Skeletal muscle tissue (tissue), 4 donors: ENCODE results near the gene BLOC1S6. TPM values are rescaled to one million over a fixed set of nuclear protein-coding genes. Genes with fewer than 3 reads are reported as not detected.
A peak's percentile ranks its signal among the peaks of the same experiment; 100 is the strongest.

Source experiments
- H3K27ac ChIP-seq: one replicate; pipeline ENCODE4 v1.7.0; 2013; ENCODE audit warnings: mild to moderate bottlenecking, low read depth, low read length, inconsistent platforms
- H3K27me3 ChIP-seq, 3 donors: one replicate each; pipeline ENCODE4 v1.7.0; 2013; ENCODE audit warnings: low read length in 3 of 3; ENCODE audit not compliant: control insufficient read depth in 3 of 3, insufficient read depth in 3 of 3
- H3K36me3 ChIP-seq, 3 donors: one replicate each; pipeline ENCODE4 v1.7.0; 2013; ENCODE audit warnings: low read length in 3 of 3; ENCODE audit not compliant: control insufficient read depth in 3 of 3, insufficient read depth in 3 of 3
- H3K4me1 ChIP-seq, 3 donors: one replicate each; pipeline ENCODE4 v1.7.0; 2013; ENCODE audit warnings: low read length in 3 of 3, mild to moderate bottlenecking in 3 of 3; ENCODE audit not compliant: control insufficient read depth in 3 of 3, insufficient read depth in 3 of 3
- H3K4me3 ChIP-seq, 3 donors: one replicate each; pipeline ENCODE4 v1.7.0; 2013; ENCODE audit warnings: low read length in 3 of 3
- H3K9ac ChIP-seq, 3 donors: one replicate each; pipeline ENCODE4 v1.7.0; 2013; ENCODE audit warnings: low read length in 3 of 3, mild to moderate bottlenecking in 3 of 3, moderate library complexity in 2 of 3, low read depth in 1 of 3
- H3K9me3 ChIP-seq, 3 donors: one replicate each; pipeline ENCODE4 v1.7.0; 2013; ENCODE audit warnings: low read length in 3 of 3; ENCODE audit not compliant: control insufficient read depth in 3 of 3
- total RNA-seq: library from RNA; depleted of rRNA; stranded (reverse); fragments of >200 nt; gene quantifications from one replicate; pipeline ENCODE4 v1.2.3, GENCODE V29; 2014
- donor health status: Osteomylitis.

The BLOC1S6 gene
- total RNA-seq, 1 donor from 2014 or later: 30.8 TPM

DNA sequence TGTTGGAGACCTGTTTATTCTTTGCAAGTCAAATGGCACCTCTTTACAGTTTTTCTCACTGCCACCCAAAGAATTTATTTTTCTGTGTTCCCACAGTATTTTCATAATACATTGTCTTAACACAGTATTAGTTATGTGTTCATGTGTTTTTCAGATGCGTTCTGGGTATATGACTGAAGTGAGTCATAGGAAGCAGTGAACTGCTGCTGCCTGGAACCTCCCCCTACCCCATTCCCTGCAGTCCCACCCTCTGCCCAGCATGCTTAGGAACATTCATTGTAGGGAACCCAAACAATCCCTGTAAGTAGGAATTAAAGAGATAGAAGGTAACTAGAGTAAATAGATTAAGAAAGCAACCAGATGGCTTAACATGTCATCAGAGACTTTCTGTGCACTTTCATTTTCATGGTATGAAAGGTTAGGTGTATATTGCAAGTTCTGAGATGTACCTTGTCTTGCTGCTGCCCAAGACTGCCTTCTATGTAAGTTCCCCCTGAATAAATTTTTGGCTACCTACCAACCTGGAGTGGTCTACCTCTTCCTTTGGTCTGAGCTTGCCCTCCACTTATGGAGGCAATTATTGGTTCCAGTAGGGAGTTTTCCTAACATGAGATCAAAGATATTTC is 25.7 kb downstream of the BLOC1S6 start:
- Histone ChIP-seq H3K36me3 (no peaks in the 10 kb centered on the region), H3K27ac (no peak overlapping the region), H3K9ac (no peak overlapping the region), H3K4me3 (no peak overlapping the region), H3K4me1 (no peaks in the 10 kb centered on the region), H3K9me3 (no peaks in the 10 kb centered on the region), H3K27me3 (no peaks in the 10 kb centered on the region)

DNA sequence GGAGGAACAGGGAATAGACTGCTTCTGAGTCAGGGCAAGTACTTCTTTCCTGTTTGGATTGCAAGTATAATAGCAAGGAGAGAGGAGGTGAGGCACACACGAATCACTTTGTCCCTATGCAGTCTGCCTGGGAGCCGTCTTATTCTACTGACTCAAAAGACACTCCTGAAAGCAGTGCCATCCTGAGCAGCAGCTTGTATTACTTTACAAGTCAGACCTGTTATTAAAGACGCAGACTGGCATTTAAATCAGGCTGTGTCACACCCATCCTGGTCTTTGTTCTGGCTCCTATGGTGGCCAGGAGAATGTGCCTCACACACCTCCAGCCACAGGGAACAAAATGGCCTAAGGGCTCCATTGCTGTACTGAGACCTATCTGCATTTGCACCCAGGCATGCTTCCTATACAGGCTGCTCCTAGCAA is 29.7 kb downstream of the BLOC1S6 start:
- Histone ChIP-seq H3K27me3 (no peaks in the 10 kb centered on the region), H3K36me3 (no peaks in the 10 kb centered on the region), H3K9ac (no peak overlapping the region), H3K9me3 (no peaks in the 10 kb centered on the region), H3K4me1 (no peaks in the 10 kb centered on the region), H3K4me3 (no peak overlapping the region), H3K27ac (no peak overlapping the region)

DNA sequence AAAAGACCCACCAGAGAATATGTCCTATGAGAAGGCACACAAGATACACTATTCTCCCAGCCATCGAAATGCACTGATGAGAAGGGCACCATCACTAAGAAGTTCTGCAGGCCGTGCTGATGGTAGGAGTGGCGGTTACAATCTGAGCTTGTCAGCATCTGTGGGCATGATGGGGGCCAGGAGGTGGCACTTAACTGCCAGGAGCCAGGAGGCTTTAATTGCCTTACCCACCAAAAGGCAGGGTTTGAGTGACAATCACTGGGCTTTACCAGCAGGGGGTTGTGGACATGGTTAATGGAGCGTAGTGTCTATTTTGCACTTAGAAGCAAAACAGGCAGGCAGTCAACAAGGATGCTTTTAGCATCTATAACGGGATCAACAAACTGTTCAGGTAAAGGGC is 31.6 kb downstream of the BLOC1S6 start:
- no peaks in the 10 kb centered on the region for H3K9me3 ChIP-seq
- H3K27me3 ChIP-seq: no peaks in the 10 kb centered on the region
- no peaks in the 10 kb centered on the region for H3K36me3 ChIP-seq
- no peak overlapping the region for H3K27ac ChIP-seq
- no peaks in the 10 kb centered on the region for H3K4me1 ChIP-seq
- H3K9ac ChIP-seq: no peak overlapping the region
- H3K4me3 ChIP-seq: no peak overlapping the region

DNA sequence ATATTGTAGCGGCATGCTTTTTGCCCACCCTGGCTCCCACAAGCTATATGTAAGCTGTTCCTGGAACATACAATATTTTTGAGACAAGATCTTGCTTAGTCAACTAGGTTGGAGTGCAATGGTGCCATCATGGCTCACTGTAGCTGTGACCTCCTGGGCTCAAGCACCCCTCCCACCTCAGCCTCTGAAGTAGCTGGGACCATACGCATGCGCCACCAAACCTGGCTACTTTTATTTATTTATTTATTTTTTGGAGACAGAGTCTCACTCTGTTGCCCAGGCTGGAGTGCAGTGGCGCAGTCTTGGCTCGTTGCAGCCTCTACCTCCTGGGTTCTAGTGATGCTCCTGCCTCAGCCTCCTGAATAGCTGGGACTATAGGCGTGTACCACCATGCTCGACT is 41.0 kb downstream of the BLOC1S6 start:
- Histone ChIP-seq H3K4me3 (no peak overlapping the region), H3K4me1 (no peaks in the 10 kb centered on the region), H3K9me3 (no peaks in the 10 kb centered on the region), H3K9ac (no peak overlapping the region), H3K27me3 (no peaks in the 10 kb centered on the region), H3K36me3 (no peaks in the 10 kb centered on the region), H3K27ac (no peak overlapping the region)

DNA sequence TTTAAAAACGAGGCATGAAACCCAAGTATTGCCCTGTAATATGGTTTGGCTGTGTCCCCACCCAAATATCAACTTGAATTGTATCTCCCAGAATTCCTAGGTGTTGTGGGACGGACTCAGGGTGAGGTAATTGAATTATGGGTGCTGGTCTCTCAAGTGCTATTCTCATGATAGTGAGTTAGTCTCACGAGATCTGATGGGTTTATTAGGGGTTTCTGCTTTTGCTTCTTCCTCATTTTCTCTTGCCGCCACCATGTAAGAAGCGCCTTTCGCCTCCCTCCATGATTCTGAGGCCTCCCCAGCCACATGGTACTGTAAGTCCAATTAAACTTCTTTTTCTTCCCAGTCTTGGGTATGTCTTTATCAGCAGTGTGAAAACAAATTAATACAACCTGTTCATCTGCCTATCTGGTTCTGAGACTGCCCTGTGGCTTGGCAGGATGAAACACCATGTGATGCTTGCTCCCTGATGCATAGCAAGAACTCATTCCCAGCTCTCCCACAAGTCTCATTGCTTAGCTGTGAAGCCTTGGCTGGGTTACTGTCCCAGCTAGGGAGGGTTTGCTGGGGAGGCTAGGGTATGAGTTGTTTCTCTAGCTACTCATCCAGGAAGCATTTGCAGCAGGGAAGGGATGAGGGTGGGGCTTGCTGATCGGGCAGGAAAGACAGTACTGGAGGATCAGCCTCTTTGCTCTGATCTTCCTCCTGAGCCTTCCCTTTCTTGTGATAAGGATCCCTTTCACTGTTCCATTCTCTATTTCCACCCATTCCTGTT is 43.9 kb downstream of the BLOC1S6 start:
- no peaks in the 10 kb centered on the region for H3K9me3 ChIP-seq
- peak overlapping the region in 2 of 3 donors; percentile 22 to 28 for H3K4me3 ChIP-seq
- H3K36me3 ChIP-seq: no peaks in the 10 kb centered on the region
- H3K4me1 ChIP-seq: peaks cover 3 to 15% (median 4%) of the 10 kb centered on the region in 3 donors
- no peak overlapping the region for H3K9ac ChIP-seq
- peak overlapping the region; percentile 3 for H3K27ac ChIP-seq
- no peaks in the 10 kb centered on the region for H3K27me3 ChIP-seq

DNA sequence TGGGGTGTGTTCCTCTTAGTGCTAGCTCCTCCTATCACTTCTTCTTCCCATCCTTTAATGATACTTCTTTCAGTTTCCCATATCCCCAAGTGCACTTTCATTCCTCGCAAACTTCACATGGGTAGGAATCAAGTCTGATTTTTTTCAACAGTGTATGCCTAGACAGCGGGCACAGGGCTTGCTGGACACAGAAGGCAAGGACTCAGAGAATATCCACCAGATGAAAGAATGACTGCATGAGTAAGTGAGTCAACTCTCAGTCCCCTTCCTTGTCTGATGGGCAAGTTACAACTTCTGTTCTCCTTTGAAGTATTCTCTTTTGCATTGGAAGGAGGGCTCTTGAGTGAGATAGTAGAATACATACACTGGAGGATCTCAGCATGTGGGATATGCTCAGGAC is 44.6 kb downstream of the BLOC1S6 start:
- Histone ChIP-seq H3K9me3 (no peaks in the 10 kb centered on the region), H3K36me3 (no peaks in the 10 kb centered on the region), H3K27ac (peak overlapping the region; percentile 3), H3K4me1 (peaks cover 4 to 20% (median 4%) of the 10 kb centered on the region in 3 donors), H3K9ac (no peak overlapping the region), H3K27me3 (no peaks in the 10 kb centered on the region), H3K4me3 (peak overlapping the region; percentile 13 to 28 (median 22))

DNA sequence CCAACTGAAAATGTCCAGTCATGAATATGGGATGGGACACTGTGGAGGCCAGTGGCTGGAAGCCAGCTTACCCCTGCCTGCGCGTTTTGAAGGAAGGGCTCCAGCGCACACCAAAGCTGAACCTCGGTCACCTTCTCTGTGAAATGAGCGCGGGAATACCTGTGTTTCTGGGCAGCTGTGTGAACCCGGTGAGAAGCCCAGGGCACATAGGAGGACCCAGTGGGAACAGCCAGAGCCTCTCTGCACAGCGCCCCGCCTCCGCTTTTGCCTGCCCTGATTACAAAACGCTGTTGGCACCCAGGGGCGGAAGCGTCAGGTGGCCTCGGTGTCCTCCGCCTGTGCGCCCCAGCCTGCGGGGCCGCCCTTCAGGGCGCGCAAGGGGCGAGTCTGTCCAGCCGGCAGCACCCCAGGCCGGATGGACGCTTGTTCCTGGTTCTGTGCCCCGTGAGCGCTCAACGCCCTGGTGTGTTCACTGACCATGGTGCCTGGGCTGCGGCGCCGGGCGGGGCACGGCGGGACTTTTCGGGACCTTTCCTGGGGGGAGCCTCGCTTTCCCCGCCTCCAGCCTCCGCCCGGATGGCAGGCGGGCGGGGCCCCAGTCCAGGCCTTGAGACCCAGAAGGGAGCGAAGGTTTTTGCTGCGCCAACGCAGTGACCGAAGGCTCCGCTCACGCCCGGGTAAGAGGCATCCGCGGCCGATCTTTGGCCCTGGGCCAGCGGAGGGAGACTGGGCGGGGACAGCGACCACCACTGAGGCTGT is 47.4 kb downstream of the BLOC1S6 start, which contains the start of gene SQOR:
TSS of gene SQOR (plus strand) at position 598 of the 759 bp plus-strand sequence. CDS start 23,895 bp downstream, outside the sequence.
- H3K27me3 ChIP-seq: no peaks in the 10 kb centered on the region
- H3K27ac ChIP-seq: peak within 1 kb of the TSS; percentile 99
- H3K36me3 ChIP-seq: no peaks in the 10 kb centered on the region
- H3K4me3 ChIP-seq: peak within 1 kb of the TSS; percentile 94 to 95 (median 95)
- no peaks in the 10 kb centered on the region for H3K9me3 ChIP-seq
- H3K4me1 ChIP-seq: peaks cover 14 to 26% (median 16%) of the 10 kb centered on the region in 3 donors
- H3K9ac ChIP-seq: peak within 1 kb of the TSS; percentile 98 to 100 (median 99)

DNA sequence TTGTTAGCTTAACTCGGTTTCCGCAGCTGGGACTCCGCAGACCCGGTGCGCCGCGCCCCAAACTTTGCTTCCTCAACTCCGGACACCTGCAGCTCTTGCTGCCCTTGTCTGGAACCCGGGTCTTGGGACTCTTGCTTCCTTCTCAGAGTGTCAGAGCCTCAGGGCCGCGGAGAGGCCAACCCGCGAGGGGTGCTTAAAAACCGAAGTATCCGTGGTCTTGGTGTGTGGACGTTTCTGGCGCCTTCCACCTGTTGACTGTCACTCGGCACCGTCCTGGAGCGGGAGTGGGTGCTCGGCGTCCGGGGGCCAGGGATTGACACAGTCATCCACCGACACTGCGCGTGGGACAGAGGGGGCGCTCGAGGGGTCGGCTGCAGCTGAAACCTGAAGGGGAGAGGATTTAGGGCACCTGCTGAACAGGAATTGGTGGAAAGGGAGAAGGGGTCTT is 48.0 kb downstream of the BLOC1S6 start:
- Histone ChIP-seq H3K27ac (peak overlapping the region; percentile 99), H3K9ac (peak overlapping the region; percentile 98 to 100 (median 99)), H3K9me3 (no peaks in the 10 kb centered on the region), H3K27me3 (no peaks in the 10 kb centered on the region), H3K4me1 (peaks cover 15 to 30% (median 16%) of the 10 kb centered on the region in 3 donors), H3K4me3 (peak overlapping the region; percentile 94 to 95 (median 95)), H3K36me3 (no peaks in the 10 kb centered on the region)

DNA sequence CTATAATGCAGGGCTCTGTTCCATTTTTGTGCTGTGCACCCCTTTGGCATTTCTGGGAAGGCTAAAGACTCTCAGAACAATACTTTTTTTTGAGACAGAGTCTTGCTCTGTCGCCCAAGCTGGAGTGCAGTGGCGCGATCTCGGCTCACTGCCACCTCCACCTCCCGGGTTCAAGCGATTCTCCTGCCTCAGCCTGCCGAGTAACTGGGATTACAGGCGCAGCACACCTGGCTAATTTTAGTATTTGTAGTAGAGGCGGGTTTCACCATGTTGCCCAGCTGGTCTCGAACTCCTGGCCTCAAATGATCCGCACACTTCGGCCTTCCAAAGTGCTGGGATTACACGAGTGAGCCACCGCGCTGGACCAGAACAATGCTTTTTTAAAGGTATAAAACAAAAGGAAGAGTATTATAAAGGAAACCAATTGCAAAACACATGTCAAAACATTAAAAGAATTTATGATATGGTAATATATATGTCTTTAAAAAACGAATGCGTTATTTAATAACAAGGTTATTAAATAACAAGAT is 48.6 kb downstream of the BLOC1S6 start:
- H3K4me1 ChIP-seq: peaks cover 18 to 36% (median 21%) of the 10 kb centered on the region in 3 donors
- peak overlapping the region; percentile 98 to 100 (median 99) for H3K9ac ChIP-seq
- no peaks in the 10 kb centered on the region for H3K27me3 ChIP-seq
- H3K36me3 ChIP-seq: no peaks in the 10 kb centered on the region
- H3K27ac ChIP-seq: peak overlapping the region; percentile 99
- no peaks in the 10 kb centered on the region for H3K9me3 ChIP-seq
- H3K4me3 ChIP-seq: peak overlapping the region; percentile 94 to 95 (median 95)
